ENCODE results near the gene TNRC18.

TNRC18 gene

DNA sequence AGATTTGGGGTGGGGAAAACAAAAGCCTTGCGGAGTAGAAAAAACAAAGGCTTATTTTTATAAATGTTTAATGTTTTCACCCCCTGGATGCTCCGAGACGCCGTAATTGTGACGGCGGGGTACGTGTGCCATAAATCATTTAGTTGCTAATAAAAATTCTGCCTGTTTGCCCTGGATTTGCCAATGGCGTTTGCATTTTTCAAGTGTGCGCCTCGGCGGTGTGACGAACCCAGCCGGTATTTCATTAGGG is 2.5 kb upstream of the TNRC18 start (continued):
- TF ChIP-seq, protein P1, sequence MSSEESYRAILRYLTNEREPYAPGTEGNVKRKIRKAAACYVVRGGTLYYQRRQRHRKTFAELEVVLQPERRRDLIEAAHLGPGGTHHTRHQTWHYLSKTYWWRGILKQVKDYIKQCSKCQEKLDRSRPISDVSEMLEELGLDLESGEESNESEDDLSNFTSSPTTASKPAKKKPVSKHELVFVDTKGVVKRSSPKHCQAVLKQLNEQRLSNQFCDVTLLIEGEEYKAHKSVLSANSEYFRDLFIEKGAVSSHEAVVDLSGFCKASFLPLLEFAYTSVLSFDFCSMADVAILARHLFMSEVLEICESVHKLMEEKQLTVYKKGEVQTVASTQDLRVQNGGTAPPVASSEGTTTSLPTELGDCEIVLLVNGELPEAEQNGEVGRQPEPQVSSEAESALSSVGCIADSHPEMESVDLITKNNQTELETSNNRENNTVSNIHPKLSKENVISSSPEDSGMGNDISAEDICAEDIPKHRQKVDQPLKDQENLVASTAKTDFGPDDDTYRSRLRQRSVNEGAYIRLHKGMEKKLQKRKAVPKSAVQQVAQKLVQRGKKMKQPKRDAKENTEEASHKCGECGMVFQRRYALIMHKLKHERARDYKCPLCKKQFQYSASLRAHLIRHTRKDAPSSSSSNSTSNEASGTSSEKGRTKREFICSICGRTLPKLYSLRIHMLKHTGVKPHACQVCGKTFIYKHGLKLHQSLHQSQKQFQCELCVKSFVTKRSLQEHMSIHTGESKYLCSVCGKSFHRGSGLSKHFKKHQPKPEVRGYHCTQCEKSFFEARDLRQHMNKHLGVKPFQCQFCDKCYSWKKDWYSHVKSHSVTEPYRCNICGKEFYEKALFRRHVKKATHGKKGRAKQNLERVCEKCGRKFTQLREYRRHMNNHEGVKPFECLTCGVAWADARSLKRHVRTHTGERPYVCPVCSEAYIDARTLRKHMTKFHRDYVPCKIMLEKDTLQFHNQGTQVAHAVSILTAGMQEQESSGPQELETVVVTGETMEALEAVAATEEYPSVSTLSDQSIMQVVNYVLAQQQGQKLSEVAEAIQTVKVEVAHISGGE (tag by site-specific recombination; conservative IDR thresholded peaks at IDR 0.05; ENCODE audit: low read depth): no peak
- TF ChIP-seq ZNF133 (tag by site-specific recombination; IDR thresholded peaks at IDR 0.05) (no peak), ZNF654 (tag by site-specific recombination; IDR thresholded peaks at IDR 0.05; ENCODE audit: low read depth) (no peak), FEZF1 (tag by site-specific recombination; IDR thresholded peaks at IDR 0.05) (peak; percentile 64), SCRT1 (tag by site-specific recombination; IDR thresholded peaks at IDR 0.05; ENCODE audit: borderline replicate concordance) (no peak), ZNF155 (tag by site-specific recombination; IDR thresholded peaks at IDR 0.05) (no peak), HOXC10 (CRISPR knock-in tag; IDR thresholded peaks at IDR 0.05) (no peak), ZNF362 (tag by site-specific recombination; IDR thresholded peaks at IDR 0.05) (no peak), AEBP2 (tag by site-specific recombination; IDR thresholded peaks at IDR 0.05; ENCODE audit: borderline replicate concordance) (no peak), ZNF473 (tag by site-specific recombination; IDR thresholded peaks at IDR 0.05) (no peak), ZBTB21 (tag by site-specific recombination; IDR thresholded peaks at IDR 0.05) (no peak), ZNF16 (tag by site-specific recombination; IDR thresholded peaks at IDR 0.05; ENCODE audit: low read depth) (no peak), ZNF558 (tag by site-specific recombination; IDR thresholded peaks at IDR 0.05) (no peak), ZNF843 (tag by site-specific recombination; IDR thresholded peaks at IDR 0.05) (no peak; the same call in 1 of the 2 replicates), WT1 (tag by site-specific recombination; IDR thresholded peaks at IDR 0.05) (no peak), ZNF2 (tag by site-specific recombination; IDR thresholded peaks at IDR 0.05) (no peak), GLIS1 (tag by site-specific recombination; IDR thresholded peaks at IDR 0.05) (peak; percentile 75), MEIS1 (CRISPR knock-in tag; IDR thresholded peaks at IDR 0.05; ENCODE audit: borderline replicate concordance) (peak; percentile 42; the same call in 1 of the 2 replicates), ZNF426 (tag by site-specific recombination; IDR thresholded peaks at IDR 0.05) (no peak), ZBTB8A (tag by site-specific recombination; IDR thresholded peaks at IDR 0.05) (no peak), ZNF19 (tag by site-specific recombination; IDR thresholded peaks at IDR 0.05; ENCODE audit: low read depth) (no peak), ZNF621 (tag by site-specific recombination; IDR thresholded peaks at IDR 0.05) (no peak), ZNF302 (tag by site-specific recombination; IDR thresholded peaks at IDR 0.05; ENCODE audit: low read depth) (no peak), ZNF404 (tag by site-specific recombination; IDR thresholded peaks at IDR 0.05) (no peak), TCF7L2 (IDR thresholded peaks at IDR 0.05; ENCODE audit: borderline replicate concordance, low read depth, low read length) (no peak), YY1 (tag by site-specific recombination; IDR thresholded peaks at IDR 0.05) (no peak), ZNF629 (tag by site-specific recombination; IDR thresholded peaks at IDR 0.05) (peak; percentile 45)
- TF ChIP-seq, protein P2, sequence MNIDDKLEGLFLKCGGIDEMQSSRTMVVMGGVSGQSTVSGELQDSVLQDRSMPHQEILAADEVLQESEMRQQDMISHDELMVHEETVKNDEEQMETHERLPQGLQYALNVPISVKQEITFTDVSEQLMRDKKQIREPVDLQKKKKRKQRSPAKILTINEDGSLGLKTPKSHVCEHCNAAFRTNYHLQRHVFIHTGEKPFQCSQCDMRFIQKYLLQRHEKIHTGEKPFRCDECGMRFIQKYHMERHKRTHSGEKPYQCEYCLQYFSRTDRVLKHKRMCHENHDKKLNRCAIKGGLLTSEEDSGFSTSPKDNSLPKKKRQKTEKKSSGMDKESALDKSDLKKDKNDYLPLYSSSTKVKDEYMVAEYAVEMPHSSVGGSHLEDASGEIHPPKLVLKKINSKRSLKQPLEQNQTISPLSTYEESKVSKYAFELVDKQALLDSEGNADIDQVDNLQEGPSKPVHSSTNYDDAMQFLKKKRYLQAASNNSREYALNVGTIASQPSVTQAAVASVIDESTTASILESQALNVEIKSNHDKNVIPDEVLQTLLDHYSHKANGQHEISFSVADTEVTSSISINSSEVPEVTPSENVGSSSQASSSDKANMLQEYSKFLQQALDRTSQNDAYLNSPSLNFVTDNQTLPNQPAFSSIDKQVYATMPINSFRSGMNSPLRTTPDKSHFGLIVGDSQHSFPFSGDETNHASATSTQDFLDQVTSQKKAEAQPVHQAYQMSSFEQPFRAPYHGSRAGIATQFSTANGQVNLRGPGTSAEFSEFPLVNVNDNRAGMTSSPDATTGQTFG (tag by site-specific recombination; IDR thresholded peaks at IDR 0.05; ENCODE audit: borderline replicate concordance): no peak
- TF ChIP-seq, protein P3, sequence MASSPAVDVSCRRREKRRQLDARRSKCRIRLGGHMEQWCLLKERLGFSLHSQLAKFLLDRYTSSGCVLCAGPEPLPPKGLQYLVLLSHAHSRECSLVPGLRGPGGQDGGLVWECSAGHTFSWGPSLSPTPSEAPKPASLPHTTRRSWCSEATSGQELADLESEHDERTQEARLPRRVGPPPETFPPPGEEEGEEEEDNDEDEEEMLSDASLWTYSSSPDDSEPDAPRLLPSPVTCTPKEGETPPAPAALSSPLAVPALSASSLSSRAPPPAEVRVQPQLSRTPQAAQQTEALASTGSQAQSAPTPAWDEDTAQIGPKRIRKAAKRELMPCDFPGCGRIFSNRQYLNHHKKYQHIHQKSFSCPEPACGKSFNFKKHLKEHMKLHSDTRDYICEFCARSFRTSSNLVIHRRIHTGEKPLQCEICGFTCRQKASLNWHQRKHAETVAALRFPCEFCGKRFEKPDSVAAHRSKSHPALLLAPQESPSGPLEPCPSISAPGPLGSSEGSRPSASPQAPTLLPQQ (tag by site-specific recombination; IDR thresholded peaks at IDR 0.05): no peak

All from HEK293 (cell line).